GM21786 (cell line): Measurements from ENCODE around the gene CAVIN2.

Source experiments
- ATAC-seq: cut with Tn5 transposase; IDR thresholded peaks from one replicate; pipeline ENCODE4 v1.9.1; 2021; ENCODE audit not compliant: unreplicated experiment

The CAVIN2 gene

GRCh38 chr2:191866195-191866594 is 19.3 kb upstream of the CAVIN2 start:
- ATAC-seq, result no peak

- ATAC-seq, result no peak
These were observed 17.9 kb upstream of the CAVIN2 start for GRCh38 chr2:191864628-191865374.

GRCh38 chr2:191863988-191864387 is 17.1 kb upstream of the CAVIN2 start:
- no peak for ATAC-seq

DNA sequence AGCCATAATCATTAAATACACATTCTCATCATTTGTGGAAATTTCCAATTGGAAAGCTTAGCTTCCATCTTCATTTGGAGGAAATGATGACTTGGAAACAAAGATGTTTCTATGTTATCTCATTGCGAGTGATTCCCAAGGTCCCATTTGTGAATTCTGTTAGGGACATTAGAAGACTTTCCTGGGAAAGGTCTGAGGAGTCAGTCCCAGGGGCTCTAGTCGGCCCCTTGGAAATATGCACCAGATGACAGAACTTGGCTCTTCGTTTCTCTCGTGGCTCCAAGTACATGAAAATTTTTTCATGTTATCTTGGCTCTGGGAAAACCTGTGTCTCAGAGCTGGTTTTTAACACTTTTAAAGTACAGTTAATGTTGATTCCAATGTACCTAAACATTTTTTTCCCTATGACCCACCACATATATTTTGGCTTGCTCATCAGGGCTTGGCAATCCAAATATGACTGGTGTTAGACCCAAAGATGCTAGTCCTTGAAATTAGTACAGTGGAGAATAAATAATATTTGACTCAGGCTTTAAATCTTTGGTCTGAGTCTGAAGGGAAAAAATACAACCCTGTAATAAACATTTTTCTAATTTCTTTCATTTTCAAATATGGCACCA is 15.4 kb upstream of the CAVIN2 start:
- no peak for ATAC-seq

DNA sequence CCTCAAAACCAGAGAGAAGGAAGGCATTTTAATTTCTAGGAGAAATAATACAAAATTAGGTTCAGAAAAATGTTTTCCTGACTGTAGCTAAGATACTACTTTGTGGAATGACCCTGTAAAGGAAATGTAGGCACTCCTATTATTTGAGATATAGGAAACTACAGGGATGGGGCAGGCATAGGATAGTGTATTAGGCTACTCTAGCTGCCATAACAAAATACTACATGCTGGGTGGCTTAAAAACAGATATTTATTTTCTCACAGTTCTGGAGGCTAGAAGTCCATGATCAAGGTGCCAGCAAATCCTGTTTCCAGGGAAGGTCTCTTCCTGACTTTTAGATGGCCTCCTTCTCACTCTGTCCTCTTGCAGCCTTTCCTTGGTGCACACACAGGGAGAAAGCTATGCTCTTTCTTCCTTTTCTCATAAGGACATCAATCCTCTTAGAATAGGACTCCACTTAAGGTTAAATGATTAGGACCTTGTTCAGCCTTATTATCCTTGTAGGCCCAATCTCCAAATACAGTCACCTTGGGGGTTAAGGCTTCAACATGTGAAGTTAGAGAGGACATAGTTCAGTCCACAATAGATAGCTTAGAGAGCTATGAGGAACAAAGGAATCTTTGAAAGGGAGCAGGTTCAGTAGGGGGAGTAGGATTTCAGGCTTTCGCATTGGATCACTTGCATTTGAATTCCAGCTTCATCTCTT is 14.0 kb upstream of the CAVIN2 start:
- ATAC-seq, result no peak

- ATAC-seq, result no peak
These were observed 12.8 kb upstream of the CAVIN2 start for GRCh38 chr2:191859681-191860080.

GRCh38 chr2:191857886-191858285 is 11.0 kb upstream of the CAVIN2 start:
- ATAC-seq, result no peak

DNA sequence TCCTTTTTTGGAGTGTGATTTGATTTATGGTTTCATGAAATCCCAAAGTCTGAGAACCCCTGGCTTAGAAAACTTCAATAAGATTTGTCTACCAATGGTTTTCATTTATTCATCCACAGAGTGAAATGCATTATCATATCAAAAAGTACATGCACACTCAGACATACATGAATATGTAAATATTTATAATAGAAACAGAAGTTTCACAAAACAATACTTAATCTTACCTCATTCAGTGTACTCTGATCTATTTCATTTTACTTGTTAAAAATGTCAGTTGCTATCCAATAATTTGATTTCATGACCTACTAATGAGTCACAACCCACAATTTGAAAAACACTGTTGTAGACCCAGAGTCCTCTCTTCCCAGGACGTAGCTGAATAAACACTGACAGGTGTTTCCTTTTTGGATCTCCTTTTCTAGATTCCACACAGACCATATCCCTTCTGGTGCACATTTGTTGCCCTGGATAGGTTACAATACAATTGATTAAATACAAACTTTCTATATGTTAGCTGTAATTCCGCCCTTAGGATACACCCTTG is 10.4 kb upstream of the CAVIN2 start:
- ATAC-seq, result no peak

GRCh38 chr2:191856111-191856876 is 9.4 kb upstream of the CAVIN2 start:
- no peak for ATAC-seq

DNA sequence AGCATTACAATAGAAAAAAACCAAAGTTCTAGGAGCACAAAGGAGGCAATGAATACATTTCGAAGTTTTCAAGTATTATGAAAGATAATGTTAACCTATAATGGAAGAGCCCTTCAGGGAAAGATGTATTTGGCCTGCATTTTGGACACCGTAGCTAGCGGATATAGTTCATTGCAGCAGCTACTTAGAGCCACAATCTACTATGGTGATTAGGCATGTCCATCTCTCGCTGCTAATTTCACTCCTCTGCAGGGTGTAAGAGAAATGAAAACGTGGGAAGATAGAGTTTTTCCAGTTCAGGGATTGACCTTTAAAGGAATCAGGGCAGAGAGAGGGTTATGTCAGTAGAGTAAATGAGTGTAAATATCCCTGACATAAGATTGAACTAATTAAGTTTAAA is 8.5 kb upstream of the CAVIN2 start:
- ATAC-seq, result no peak

DNA sequence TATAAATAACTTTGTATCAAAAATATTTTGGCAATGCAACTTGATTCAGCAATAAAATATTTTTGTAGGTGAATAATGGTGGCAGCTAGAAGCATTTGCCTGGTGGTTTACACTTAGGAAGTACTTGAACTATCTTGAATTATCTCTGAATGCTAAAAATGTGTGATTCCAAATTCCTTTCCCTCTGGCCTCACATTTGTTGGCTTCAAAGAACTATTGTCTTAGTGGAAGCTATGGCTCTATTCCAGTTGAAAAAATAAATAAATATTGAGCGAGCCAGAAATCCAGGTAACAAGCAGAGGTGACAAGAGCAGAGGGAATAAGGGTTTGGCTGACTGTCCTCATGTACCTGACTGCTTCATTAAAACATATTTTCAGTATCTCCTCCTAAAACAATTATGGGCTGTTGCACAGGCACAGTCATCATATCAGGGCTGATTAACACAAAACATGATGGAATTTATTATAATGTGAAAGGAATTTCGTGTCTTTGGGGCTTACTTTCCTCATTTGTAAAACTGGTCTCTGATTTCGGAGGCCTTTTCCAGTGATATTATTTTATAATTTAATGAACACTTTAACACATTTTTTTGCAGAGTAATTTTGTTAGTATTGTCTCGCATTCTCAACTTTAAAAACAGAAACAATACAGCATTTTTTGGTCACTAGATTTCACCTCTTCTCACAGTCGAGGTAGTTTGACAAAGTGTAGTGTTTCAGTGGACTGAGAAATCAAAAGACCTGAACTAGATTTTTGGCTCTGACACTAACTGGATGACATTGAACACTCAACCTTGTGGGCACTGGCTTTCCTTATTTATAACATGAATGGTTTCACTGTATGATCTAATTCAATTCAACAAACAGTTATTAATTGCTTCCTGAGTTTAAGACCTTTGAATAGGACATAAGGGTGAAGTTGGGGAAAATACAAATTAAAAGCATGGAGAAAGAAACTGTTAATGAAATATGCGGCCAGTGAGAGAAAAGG is 7.8 kb upstream of the CAVIN2 start:
- ATAC-seq, result no peak

DNA sequence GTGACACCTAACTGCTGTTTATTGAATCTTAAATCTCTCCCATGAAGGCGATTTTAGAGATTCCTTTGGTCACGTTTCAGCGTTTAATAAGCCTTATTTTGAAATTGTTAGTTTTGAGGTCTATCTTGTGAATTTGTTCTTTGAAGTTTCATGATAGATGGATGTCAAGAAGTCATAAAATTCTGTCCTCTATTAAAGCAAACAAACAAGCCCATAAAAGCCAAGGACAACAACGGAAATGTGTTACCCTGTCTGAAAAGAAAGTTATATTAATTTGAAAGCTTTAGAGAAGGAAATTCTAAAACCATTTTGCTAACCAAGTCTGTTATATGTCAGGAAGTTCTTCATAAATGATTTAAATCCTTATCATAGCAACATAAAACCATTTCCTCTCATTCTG is 7.0 kb upstream of the CAVIN2 start:
- no peak for ATAC-seq

DNA sequence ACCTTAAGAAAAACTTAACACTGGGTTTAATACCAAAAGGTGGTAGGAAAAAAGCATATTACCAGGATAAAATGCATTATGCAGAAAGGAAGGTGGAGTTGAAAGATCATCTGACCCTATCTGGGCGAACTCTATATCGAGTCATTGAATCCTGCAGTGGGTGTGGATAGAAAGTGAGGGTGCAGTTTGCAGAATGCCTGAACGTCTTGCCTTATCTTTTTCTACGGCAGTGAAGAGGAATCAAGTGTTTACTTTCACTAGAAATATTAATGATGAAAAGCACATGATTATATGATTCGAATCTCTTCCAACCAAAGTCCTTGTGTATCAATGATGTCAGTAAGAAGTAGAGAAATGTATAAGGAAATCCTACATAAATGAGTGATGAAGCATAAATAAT is 4.3 kb upstream of the CAVIN2 start:
- ATAC-seq, result no peak

GRCh38 chr2:191848771-191849767 is 2.2 kb upstream of the CAVIN2 start:
- ATAC-seq, result no peak

DNA sequence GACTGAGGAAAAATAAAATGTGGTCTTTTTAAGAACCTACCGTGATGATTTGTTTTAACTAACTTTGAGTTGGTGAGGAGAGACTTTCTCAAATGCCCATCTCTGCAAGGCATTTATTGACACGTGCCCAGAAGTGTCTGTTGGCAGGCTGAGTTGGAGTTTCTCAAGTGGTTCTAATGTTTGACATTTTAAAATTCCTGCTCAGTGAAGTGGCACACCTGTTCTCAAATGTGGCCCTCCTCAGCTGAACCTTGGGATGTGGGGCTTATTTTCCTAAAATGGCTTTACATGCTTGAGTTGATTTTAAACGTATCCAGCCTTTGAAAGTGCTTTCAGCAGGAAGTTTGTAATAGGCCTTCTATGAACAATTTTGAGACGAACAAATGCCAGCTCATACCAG is 876 bp upstream of the CAVIN2 start:
- ATAC-seq, result no peak

- ATAC-seq, result no peak
These were observed 893 bp downstream of the CAVIN2 start for GRCh38 chr2:191845876-191846514.

- no peak for ATAC-seq
These were observed 1.6 kb downstream of the CAVIN2 start for GRCh38 chr2:191845248-191845715.

DNA sequence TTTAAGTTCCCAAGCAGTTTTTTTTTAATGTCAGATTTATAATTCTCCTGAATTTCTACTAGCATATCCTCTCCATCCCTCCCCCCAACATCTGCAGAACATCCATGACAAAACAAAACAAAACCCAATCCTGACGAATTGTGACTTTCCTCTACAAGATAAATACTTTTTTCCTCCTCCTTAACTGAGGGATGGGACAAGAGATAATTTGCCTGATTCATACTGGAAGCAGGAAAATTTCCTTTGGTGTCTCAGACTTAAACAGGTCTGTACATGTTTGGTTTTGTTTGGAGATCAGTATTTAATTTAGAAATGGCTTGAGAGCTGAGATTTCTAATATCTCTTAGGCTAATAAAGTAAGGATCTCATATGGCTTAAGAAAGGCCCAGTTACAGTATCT is 2.2 kb downstream of the CAVIN2 start:
- no peak for ATAC-seq
